Fibroblast of gingiva (primary cell): ENCODE data around the gene PHACTR3.
"Not testable (repeated sequence)": the region's sequence is repeated elsewhere in the genome, so short reads cannot be mapped to it uniquely, and the experiment has no call there.

ENCODE experiments used
- DNase-seq: peaks from one replicate; pipeline ENCODE4 v3.0.0-alpha.2; 2011; ENCODE audit warnings: low read depth

PHACTR3 gene

DNA sequence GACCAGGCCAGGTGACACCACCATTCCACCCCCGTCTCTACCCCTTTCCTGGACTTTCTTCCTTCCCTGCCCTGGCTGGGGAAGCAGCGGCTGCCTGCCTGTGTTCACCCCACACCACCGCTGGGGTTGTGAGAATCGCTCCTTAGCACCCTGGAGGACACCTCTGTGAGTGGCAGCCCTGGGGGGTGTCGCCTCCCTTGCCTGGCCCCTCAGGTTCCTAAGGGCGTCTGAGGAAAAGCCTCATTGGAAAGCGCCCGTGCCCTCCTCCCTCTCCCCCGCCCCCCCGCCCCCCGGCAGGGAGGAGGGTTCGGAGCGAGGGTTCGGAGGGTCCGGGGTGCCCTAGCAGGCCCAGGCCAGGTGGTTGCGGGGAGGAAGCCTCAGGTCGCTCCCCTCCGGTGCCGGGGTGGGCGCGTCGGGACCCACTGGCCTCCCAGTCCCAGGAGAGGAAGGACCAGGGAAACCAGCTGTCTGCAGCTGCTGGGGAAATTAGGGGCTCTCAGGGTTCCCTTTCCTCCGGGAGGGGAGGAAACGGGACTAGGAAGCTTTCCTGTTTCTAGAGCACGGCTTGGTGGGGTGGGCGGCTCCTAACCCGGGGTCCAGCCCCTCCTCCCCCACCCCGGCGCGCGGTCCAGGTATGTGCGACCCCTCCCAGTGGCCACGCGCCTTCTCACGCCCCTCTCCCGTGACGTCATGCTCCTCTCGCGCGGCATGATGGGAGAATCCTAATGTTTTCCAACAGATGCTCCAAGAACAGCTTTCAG lies at the start of gene PHACTR3:
Gene PHACTR3 (plus strand): TSS at position 760 of the 761 bp plus-strand sequence. CDS start 475 bp downstream, outside the sequence.
- DNase-seq = no peak

DNA sequence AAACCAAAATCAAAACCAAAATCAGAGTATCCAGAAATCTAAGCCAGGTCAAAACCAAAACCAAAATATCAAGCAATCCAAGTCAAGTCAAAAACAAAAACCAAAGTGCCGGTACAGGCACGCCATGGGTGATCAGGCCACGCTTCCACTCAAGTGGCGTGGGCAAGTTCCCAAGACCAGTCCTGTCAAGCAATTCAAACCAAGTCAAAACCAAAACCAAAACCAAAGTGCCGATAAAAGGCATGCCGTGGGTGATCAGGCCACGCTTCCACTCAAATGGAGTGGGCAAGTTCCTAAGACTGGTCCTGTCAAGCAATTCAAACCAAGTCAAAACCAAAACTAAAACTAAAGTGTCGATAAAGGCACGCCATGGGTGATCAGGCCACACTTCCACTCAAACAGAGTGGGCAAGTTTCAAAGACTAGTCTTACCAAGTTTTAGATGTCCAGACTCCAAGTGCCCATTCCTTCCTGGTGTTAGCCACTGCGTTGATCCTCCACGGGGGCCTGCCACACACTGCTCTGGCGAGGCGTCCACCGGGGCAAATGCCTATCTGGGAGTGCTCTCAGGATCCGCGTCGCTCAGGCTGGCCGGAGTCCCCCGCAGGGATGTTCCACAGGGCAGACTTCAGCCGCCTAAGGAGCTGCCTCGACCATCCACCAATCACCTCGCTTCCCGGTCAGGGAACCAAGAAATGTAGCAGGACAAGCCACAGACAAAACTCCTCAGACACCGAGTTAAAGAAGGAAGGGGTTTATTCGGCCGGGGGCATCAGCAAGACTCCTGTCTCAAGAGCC lies 46.4 kb upstream of the PHACTR3 start:
- DNase-seq = not testable (repeated sequence)

DNA sequence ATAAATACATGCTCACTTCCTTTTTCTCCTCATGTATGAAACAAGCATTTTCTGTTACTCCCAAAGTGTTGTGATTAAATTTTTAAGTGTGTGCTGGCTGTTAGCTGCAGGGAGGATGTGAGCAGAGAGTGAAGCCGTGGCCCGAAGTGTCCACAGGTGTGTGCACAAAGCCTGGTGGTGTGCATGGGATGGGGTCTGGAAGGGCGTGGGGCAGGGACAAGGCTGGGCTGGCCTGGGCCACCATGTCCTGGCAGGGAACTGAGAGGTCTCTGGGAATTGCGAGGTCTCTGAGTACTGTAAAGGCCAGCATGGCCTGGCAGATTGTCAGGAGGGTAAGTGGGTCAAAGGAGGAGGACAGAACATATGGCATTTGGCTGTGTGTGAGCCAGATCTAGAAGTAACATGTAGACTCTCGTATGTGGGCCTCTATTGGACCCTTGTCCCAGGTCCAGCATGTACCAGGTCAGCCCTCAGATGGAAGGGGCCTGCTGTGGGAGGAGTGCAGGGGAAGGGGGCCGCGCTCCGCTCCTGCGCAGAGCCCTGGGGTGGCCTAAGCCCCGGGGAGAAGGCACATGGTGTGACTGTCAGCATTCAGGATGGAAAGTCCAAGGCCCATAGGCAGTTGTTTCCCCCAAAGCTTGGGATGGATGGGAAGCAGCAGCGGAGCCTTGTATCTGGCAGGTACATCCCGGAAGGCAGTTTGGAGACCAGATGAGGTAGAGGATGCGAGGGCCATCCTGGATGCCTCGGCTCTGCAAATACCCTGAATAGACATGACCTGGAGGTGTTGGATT lies 45.1 kb upstream of the PHACTR3 start:
- DNase-seq = no peak

DNA sequence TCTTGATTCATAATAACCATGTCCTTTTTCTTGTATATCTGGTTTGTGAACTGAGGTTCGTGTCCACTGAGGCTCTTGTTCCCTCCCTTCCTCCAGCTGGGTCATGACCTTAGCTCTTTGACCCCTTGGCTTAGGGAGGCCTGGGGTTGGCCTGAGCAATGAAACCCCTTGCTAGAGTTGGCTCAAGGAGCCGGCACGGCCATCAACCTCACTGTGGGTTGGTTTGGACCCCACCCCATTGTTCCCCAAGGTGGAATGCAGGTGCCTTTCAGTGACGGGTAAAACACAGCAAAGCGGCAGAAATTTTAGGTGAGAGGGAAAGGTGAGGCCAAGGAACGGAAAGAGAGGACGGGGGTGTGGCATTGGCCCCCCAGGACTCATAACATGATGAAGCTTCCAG lies 44.5 kb upstream of the PHACTR3 start:
- DNase-seq = no peak

DNA sequence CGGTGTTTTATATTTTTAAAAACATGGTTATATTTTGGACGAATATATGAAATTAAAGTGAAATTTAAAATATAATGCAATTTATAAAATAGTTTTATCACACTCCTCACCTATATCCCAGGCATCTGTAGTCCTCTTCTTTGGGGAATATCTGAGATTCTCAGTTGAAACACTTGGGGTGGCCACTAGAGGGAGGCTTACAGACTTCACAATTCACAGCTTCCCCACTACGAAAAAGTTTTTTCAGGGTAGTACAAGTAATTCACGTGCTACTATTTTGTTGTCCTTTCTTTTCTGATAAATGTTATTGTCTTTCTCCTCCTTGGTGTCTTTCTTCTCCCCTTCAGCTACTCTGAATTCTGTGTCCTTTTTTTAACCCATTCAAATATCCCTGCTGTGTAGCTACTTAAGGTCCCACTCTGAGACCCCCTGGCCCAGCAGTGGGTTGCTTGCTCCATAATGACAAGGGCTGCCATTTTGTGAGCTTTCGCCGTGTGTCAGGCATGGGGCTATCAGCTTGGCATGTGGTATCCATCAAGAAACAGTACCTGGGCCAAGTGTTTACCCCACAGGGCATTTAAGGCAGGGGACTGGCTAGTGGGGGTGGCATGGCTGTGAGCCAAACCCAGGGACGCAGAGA lies 43.6 kb upstream of the PHACTR3 start:
- DNase-seq = no peak

DNA sequence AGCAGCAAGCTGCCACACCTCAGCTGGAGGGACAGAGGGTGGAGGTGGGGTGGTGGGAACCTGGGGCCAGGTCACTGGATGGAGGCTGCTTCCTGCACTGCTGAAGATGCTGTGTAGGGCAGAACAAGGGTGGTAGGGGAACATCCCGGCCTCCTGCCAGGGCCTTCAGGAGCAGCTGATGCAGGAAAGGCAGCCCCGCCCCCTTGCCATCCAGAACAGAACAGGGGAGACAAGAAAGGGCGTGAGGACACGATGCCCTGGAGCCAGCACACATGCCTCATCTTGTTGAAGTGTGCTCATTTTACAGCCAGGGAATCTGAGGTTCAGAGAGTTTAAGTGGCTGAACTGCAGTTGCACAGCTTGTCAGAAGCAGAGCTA lies 43.1 kb upstream of the PHACTR3 start:
- no peak for DNase-seq

DNA sequence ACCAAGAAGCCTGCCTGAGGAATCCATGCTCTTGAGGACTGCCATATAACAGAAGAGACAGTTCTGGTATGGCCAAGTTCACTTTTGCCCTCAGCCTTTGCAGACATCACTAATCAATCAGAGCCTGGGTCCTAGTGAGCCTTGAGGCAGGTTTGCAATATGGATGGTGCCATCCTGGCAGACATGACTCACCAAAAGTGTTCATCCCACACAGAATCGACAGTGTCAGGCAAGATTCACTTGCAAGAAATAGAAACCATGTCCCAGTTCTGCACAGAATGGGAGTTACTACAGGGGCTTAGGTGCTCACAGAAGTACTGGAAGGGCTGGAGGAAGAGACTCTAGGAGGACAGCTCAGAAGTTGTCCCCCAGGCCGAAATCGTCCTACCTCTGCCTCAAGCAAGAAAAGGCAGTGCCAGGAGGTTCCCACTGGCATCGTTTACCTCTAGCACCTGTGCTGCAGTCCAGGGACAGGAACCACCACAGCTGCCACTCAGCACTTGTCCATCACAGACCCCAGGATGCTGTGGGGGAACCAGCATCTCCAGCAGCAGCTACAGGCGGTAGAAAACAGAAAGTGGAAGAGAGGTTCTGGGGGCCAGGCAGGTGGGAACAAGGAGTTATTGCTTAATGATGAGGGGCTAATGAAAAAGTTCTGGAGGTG lies 42.6 kb upstream of the PHACTR3 start:
- no peak for DNase-seq

DNA sequence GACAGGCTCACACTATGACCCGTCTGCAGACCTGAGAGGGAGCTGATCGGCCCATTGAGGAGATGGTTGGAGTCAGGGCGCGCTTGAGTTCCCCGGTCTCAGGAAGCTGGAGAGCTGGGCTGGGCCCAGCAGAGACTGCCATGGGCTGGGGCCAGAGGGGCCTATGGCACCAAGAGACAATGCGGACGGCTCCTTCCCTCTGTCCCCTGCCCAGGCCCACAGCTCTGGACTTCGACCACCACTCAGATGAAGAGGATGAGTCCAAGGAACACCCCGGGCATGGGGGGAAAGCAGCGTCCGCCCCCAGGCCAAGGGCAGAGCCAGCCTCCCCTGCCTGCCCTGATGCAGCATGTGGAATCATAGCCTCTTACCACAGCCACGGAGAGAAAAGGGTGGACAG lies 40.2 kb upstream of the PHACTR3 start:
- DNase-seq = no peak

DNA sequence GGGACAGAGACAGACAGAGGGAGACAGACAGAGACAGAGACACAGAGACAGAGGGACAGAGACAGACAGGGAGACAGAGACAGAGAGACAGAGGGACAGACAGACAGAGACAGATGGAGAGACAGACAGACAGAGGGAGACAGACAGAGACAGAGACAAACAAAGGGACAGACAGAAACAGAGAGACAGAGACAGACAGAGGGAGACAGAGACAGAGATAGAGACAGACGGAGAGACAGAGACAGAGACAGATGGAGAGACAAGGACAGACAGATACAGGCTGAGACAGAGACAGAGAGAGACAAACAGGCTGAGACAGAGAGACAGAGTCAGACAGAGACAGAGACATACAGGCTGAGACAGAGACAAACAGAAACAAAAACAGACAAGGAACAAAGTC lies 39.4 kb upstream of the PHACTR3 start:
- DNase-seq = no peak

DNA sequence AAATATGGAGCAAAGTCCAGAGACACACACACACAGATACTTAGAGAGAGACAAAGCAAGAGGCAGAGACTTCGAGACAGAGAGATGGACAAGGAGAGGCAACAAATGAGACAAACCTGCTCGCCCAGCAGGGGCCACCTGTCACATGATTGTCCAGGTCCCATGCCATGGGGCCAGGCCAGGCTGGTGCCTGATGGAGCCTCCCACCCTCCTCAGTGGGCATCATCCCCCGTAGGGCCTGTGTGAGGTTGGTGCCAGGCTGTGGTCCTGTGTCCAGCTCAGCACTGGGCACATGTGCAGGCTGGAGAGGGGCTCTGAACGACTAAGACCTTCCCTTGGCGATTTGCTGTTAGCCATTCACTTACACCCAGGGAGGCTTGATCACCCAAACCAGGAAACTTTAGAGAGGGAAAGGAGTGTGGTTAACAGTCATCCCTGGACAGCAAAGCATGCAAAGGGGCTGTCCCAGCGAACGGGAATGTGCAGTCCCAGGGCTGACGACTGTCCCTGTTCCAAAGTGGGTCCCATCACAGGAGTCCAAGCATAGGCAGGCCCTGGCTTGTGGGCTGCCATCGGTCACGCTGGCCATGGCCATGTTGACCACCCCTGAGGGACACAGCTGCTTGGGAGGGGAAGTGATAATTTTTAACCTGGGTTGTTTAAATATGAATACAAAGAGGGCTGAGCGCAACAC lies 38.4 kb upstream of the PHACTR3 start:
- DNase-seq = no peak

DNA sequence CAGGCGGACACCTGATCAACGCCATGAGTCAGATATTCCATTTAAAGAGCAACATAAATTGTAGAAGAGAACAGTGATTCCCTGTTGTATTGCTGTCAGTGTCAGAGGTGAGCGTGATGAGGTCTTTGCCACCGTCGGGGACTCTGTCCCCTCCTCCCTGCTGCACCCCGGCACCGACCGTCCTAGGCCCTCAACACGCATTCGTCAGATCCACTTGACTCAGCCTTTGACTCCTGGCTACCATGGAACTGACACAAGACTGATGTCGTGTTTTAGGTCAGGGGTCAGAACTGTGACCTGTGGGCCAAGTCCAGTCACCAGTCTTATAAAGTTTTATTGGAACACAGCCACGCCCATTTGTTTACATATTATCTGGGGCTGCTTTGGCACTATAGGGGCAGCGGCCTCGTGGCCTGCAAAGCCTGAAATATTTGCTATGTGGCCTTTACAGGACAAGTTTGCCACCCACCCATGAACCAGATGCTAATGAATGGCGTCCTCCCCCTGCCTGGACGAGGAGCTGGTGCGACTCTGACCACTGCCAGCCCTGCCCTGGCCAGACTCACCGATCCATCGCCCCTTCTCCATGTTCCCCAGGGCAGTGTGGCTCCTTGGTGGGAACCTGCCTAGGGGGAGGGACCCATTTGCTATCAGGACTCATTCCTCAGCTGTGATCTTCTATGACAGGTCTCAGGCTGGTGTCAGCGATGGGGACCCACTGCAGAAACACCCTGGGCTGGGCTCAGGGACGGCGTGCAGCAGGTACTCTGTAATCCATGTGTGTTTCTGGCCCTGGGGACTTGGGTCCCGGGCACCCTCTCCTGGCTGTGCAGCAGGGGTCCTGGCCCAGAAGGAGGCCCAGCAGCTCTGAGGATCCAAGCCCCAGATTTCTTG lies 37.5 kb upstream of the PHACTR3 start:
- no peak for DNase-seq

DNA sequence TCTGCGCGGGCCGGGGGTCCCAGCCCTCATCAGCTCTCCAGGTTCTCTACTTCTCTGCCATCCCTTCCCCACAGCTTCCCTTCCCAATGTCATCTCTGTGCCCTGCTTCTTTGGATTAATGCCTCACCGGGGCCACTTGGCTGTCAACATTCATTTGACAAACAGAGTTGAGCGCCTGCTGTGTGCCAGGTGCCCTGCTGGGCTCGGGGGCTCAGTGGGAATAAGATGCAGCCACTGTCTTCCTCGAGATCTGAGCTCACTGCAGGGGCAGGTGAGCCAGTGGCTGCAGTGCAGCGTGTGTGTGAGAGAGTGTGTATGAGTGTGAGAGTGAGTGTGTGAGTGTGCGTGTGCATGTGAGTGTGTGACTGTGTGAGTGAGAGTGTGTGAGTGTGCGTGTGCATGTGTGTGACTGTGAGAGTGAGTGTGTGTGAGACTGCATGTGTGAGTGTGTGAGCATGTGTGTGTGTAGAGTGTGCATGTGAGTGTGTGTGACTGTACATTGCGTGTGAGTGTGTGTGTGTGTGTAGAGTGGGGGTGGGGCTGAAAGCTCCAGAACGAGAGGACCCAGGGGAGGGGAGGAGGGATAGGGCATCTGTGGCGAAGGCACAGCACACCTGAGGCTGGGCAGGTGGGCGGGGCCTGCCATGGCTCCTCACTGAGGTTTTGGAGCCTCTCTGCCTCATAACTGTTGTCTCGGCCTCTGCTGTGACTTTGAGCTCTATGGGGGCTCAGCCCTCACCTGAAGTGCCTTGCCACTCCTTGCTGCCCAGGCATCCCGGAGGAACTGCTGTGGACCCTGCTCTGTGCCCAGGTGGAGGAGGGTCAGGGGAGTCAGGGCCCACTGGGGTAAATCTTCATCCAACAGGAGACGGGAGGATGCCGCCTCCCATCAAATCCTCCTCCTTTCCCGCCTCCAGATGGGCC lies 36.5 kb upstream of the PHACTR3 start:
- DNase-seq = no peak

DNA sequence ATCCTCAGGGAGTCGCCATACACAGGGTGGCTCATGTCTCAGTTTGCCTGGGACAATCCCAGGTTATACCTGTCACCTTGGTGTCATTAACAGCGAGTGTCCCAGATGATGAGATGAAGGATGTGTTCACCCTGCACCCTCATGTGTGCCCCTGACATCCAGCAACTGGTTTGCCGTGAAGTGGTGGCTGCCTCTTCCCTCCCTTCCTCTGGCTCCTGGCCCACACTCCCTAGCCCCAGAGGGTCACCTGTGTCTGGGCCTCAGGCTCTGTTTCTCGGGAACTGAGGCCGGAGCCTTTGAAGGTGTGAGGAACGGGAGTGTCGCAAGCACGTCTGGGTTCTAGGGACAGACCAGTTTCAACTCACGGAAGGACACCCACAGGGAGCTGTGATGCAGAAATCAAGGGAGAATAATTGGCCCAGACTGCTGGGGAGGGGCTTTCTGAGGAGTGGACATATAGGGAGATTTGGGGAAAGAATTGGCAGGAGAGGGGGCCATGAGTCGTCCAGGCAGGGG lies 35.8 kb upstream of the PHACTR3 start:
- no peak for DNase-seq

DNA sequence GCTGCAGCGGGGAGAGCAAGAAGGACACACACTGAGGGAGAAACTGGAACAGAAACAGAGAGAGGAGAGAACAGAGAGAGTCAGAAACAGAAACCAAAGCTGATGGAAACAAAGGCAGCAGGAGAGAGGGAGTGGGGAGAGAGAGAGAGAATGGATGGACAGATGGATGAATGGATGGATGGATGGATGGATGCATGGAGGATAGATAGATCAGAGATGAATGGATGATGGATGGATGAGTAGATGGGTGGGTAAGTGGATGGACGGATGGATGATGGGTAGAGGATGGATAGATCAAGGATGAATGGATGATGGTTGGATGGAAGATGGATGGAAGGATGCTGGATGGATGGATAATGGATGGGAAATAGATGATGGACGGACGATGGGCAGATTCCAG lies 35.0 kb upstream of the PHACTR3 start:
- no peak for DNase-seq

DNA sequence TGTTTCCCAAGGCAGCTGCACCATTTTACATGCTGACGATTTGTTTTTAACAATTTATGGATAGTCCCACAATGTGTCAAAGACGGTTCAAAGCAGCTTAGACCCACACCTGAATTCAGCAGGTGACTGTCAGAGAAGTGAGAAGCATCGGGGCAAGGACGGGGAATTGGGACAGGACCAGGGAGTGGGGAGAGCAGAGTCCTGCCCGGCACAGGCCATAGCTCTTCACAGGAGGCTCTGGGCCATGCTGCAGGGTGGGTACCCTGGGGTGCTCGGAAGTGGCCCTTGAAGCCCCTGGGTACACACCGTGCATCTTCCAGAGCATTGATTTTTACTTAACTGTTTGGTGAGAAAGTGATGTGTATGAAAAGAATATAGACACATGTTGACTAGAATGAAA lies 33.2 kb upstream of the PHACTR3 start:
- no peak for DNase-seq

DNA sequence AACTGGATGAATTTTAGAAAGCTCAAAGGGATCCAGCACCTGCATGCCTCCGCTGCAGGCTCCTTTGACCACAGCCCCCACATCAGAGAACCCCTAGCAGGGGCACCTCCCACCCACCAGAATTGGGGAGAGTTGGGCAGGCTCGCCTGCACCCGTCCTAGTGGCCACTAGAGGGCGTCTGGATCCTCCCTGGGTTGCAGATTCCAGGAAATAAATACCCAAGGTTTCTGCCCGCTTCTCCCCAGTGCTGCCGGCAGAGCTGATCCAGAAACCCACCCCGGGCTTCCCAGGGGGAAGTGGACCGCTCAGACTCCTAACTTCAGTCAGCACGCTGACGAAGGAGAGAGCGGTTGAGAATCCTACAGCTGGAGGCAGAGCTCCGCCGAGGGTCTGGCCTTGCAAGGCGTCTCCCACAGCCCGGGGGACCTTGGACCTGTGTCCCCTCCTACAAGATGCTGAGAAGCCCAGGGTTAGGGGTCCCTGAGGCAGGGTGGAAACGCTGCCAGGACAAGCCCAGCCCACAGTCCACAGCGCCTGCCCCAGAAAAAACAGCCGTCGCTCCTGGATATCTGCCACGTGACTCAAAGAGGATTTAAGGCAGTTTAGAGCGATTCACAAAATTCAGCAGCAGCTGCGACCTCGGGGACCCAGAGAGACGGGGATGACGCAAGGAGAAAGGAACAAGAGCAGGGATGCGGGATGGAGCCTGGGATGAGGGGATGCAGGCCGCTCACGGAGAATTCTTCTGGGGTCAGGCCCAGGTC lies 32.6 kb upstream of the PHACTR3 start:
- DNase-seq = peak; percentile 38

DNA sequence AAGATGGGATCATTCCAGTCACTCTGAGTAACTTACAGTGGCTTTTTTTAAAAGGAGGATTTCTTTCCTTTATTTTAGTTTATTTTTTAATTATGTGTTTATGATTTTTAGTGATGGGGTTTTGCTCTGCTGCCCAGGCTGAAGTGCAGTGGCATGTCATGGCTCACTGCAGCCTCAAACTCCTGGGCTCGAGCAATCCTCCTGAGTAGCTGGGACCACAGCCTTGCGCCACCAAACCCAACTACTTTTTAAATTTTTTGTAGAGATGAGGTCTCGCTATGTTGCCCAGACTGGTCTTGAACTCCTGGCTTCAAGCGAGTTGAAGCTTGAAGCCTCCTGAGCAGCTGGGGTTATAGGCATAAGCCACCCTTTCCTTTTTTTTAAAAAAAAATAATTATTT lies 31.8 kb upstream of the PHACTR3 start:
- DNase-seq = no peak

DNA sequence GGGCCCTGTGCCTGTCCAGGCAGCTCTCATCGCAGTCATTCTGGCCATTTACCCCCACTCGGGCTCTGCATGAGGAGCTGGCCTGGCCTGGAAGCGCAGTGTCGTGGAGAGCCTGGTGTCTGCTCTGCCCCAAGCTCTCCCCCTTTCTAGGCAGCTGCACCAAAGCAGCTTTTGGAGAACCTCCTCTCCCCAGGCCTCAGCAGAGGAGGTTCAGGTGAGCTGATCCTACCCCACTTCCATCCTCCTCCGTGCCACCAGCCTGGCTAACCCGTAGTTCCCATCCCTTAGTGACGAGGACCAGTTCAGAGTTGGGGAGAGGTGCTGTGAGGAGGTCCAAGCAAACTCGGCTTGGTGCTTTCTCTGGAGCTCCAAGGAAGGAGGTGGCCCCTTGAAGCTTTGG lies 30.5 kb upstream of the PHACTR3 start:
- no peak for DNase-seq
